Activated T-helper 1 cell treated with anti-CD3 and anti-CD28 coated beads, Interleukin-12 subunit alpha, Interleukin-12 subunit beta, Interleukin-2, Interleukin-4 antibody, amounts not matched to agents 30 ng/mL and 10 ng/mL and 1 ng/mL, durations not matched to agents 14 hours and 24 hours and 36 hours (primary cell): Measurements from ENCODE around the gene MBD2. TPM values are rescaled to one million over a fixed set of nuclear protein-coding genes. Genes with fewer than 3 reads are reported as not detected.

ENCODE experiments used
- DNase-seq: peaks from one replicate; pipeline ENCODE4 v3.0.0; 2021; ENCODE audit warnings: low spot score
- H3K27ac Mint-ChIP-seq: one replicate; pipeline ENCODE4 v1.8.0; 2021; ENCODE audit warnings: mild to moderate bottlenecking, mixed read lengths
- H3K27me3 Mint-ChIP-seq: one replicate; pipeline ENCODE4 v1.8.0; 2022; ENCODE audit warnings: mild to moderate bottlenecking, moderate library complexity, mixed read lengths; ENCODE audit not compliant: insufficient read depth
- H3K36me3 Mint-ChIP-seq: one replicate; pipeline ENCODE4 v1.8.0; 2021; ENCODE audit warnings: low read depth, mixed read lengths
- H3K4me1 Mint-ChIP-seq: one replicate; pipeline ENCODE4 v1.8.0; 2021; ENCODE audit warnings: low read depth, mixed read lengths
- H3K4me3 Mint-ChIP-seq: one replicate; pipeline ENCODE4 v1.8.0; 2021; ENCODE audit warnings: mild to moderate bottlenecking, moderate library complexity, mixed read lengths
- H3K9me3 Mint-ChIP-seq: one replicate; pipeline ENCODE4 v1.8.0; 2021; ENCODE audit warnings: mixed read lengths
- intact Hi-C: fragments of 100-400 bp; cut with micrococcal nuclease; formaldehyde crosslinking; loops from one replicate; pipeline ENCODE4 v1.15.1; 2024
- total RNA-seq: library from RNA; stranded (reverse); gene quantifications from 2 replicates; pipeline ENCODE4 v1.2.3, GENCODE V29; 2022

MBD2 gene
- total RNA-seq, 1 donor from 2014 or later = 223 TPM

DNA sequence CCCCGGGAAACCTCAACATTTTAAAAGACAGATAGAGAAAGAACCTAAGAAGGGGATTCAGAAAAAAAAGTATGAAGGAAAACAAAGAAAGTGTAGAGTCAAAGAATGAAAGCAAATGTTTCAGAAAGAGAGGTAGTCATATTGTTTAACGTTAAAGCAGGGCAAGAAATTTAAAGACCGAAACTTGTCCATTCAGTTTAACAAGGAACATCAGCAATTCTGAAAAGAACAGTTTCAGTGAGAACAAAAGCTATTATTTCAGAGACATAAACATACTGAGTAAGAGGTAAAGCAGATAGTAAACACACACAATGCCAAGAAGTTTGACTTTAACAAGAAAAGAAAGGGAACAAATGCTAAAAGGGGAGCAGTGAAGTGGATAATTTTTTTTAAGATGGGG is 41.1 kb downstream of the MBD2 start:
- Mint-ChIP-seq H3K4me1 (peaks cover 20% of the 10 kb centered on the region), H3K27ac (no peak overlapping the region), H3K9me3 (no peaks in the 10 kb centered on the region), H3K4me3 (no peak overlapping the region), H3K36me3 (peaks cover 22% of the 10 kb centered on the region), H3K27me3 (no peaks in the 10 kb centered on the region)
- DNase-seq = no peak
- intact Hi-C loops = loop anchor here (1.0 to 10.0 kb wide), 2 partner anchors 12 to 621 kb away; no protein-coding TSS in a partner anchor

DNA sequence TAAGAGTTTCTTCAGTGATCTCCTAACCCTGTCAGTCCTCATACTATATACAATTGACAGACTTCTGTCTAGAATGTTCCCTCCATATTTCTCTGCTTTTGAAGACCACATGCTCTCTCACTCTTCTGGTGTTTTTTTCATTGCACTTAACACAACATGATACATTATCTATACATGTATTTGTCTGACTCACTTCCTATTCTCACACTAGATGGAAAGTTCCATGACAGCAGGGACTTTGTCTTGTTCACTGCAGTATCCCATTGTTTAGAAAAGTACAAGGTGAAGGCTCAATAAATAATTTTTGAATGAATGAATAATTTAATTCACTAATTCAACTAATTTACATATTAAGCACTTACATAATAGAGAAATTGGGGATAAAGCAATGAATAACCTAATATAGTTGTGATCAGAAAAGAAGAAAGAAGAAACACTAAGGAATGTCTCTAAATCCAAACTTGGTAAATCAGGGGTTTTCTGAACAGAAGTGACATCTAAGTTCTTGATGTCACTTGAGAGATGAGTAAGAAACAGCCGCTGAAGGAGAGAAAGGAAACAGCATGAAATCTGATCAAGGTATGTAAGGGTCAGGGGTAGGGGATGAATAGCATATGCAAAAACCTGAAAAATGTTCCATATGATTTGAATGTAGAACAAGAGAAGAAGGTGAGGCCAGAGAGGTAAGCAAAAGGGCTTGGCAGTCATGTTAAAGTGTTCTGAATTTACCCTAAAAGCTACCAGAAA is 42.4 kb downstream of the MBD2 start:
- peaks cover 22% of the 10 kb centered on the region for H3K4me1 Mint-ChIP-seq
- H3K27me3 Mint-ChIP-seq = no peaks in the 10 kb centered on the region
- H3K36me3 Mint-ChIP-seq = peaks cover 16% of the 10 kb centered on the region
- H3K9me3 Mint-ChIP-seq = no peaks in the 10 kb centered on the region
- no peak overlapping the region for H3K27ac Mint-ChIP-seq
- intact Hi-C loops = loop anchor here (1.0 to 10.0 kb wide), 10 partner anchors 8 to 623 kb away; partner anchors contain the start of gene POLI
- DNase-seq = no peak
- H3K4me3 Mint-ChIP-seq = no peak overlapping the region

DNA sequence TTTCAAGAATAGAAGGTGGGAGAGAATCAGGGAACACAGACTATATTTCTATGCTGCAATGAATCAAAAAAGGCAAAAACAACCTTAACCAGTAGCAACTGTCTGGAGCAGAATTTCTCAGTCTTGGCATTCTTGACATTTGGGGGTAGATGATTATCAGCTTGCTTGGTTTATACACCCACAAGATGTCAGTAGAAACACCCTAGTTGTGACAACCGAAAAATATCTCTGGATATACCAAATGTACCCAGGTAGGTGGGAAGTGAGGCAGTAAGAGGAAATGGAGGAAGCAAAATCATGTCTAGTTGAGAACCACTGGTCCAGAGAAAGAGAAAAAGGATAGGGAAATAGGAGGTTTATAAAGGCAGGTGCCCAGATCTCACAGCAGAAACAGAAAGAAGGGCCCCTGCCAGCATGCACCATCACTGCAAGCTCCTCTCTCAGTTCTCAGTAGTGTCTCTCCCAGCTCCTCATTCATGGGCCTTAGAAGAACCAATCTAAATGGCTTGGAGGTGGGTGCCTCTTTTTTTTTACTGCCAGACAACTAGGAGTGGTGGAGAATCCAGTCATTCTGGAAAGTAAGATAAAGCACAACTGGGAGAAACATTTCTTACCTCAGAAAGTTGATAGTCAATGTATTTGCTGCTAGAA is 50.4 kb downstream of the MBD2 start:
- Mint-ChIP-seq H3K36me3 (peaks cover 44% of the 10 kb centered on the region), H3K27me3 (no peaks in the 10 kb centered on the region), H3K9me3 (no peaks in the 10 kb centered on the region), H3K4me3 (peak overlapping the region; percentile 49), H3K27ac (peak overlapping the region; percentile 96), H3K4me1 (peaks cover 69% of the 10 kb centered on the region)
- no peak for DNase-seq
- intact Hi-C loops = loop anchor here (1.0 kb wide), 9 partner anchors 8 to 183 kb away; partner anchors contain the start of genes C18orf54 and STARD6

DNA sequence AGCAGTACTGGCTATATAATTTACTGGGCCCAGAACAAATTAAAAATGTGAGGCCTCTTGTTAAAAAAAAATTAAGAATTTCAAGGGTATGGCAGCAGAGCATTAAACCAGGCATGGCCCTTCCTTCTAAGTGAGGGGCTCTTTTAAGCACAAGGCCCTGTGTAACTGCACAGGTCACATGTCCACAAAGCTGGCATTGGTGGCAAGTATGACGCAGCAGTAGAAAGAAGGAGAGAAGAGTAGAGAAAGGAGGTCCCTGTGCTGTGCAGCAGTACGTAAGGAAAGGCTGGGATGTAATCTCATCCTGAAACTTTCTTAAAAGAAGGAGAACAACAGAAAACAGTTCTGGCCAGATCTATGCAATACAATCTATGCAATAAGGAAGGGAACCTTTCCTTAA is 51.2 kb downstream of the MBD2 start:
- peak overlapping the region; percentile 49 for H3K4me3 Mint-ChIP-seq
- H3K4me1 Mint-ChIP-seq = peaks cover 77% of the 10 kb centered on the region
- peak overlapping the region; percentile 96 for H3K27ac Mint-ChIP-seq
- no peak for DNase-seq
- H3K36me3 Mint-ChIP-seq = peaks cover 45% of the 10 kb centered on the region
- H3K27me3 Mint-ChIP-seq = no peaks in the 10 kb centered on the region
- no peaks in the 10 kb centered on the region for H3K9me3 Mint-ChIP-seq
- intact Hi-C loops = loop anchor here (1.0 kb wide), 1 partner anchor 10 kb away; no protein-coding TSS in a partner anchor

DNA sequence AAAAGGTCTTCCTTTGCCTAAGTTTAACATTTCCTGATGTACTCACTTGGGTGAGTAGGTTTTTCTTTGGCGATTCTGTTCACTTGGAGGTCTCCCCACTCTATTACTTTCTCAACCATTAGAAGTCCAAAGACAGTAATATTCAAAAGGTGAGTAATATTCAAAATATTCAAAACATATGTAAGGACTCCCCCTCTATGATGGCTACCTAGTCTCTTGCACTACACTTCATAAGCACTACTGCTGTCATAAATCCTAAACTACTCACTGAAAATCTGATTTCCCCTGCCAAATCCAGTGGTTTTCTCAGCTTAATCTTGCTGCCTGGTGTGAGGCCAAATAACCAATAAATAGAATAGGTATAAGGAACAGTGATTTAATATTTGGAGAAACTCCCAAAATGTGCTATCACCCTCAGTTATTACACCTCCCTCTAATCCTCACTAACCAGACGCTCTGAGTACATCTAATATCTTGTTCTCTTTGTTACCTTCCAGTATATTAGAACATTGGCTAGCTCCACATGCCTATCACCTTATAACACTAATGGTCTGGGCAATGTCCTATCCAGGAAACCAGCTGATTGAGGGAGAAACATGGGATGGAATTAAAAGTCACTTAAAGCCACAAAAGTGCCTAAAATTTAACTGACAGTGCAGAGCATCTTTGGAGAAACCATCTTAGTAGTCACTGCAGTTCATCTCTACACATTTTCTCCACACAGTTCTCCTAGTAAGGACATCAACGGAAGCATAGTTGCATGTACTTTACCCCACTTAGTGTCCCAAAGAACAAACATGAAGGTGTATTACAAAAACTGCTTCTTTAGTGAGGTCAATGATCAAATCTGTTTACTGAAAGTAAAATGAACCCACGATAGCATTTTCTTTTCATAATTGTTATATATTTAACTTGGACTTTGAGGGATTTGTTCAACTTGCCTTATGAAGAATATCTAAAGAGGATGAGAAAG is 54.8 kb downstream of the MBD2 start:
- Mint-ChIP-seq H3K9me3 (no peaks in the 10 kb centered on the region), H3K27ac (peak overlapping the region; percentile 55), H3K4me1 (peaks cover 71% of the 10 kb centered on the region), H3K36me3 (peaks cover 40% of the 10 kb centered on the region), H3K27me3 (no peaks in the 10 kb centered on the region), H3K4me3 (no peak overlapping the region)
- no peak for DNase-seq
- intact Hi-C loops = no loop called here

DNA sequence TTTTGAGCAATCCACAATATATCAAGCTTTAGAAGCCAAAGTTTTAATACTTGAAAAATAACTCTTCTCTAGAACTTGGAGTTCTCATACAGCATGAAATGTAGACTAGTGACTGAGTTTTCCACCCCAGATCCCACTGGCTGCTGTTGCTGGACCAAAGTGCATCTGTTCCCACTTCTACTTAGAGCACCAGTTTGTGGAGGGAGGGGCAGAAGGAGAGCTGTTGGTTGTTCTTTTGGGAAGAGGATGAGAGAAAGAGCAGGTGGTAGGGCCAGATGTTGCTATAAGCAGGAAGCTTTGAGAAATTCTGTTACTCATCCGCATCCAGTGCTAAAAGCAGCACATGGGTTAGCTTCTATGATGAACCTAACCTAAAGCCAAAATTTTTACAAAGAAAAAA is 59.0 kb downstream of the MBD2 start:
- intact Hi-C loops = no loop called here
- Mint-ChIP-seq H3K4me1 (peaks cover 60% of the 10 kb centered on the region), H3K27me3 (no peaks in the 10 kb centered on the region), H3K36me3 (peaks cover 45% of the 10 kb centered on the region), H3K9me3 (no peaks in the 10 kb centered on the region), H3K4me3 (no peak overlapping the region), H3K27ac (peak overlapping the region; percentile 76)
- DNase-seq = no peak

DNA sequence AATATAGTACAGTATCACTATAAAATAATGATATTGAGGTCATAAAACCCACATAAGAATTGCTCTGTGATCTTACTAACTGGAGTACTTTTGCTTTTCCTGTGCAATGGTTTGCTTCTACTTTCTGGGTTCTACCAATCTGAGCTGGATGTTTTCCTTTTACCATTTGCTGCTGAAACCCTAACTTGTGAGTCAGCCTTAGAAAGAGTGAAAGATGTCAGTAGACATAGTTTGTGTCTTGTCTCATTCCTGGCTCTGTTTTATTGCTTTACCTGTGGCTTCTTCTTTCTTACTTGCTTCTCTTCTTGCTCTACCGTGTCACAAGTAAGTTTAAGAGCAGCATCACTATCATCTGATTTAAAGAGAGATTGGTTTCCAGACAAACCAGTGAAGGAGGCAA is 61.0 kb downstream of the MBD2 start:
- no peaks in the 10 kb centered on the region for H3K9me3 Mint-ChIP-seq
- H3K4me1 Mint-ChIP-seq = peaks cover 52% of the 10 kb centered on the region
- no peaks in the 10 kb centered on the region for H3K27me3 Mint-ChIP-seq
- H3K36me3 Mint-ChIP-seq = peaks cover 52% of the 10 kb centered on the region
- H3K27ac Mint-ChIP-seq = peak overlapping the region; percentile 42
- intact Hi-C loops = loop anchor here (1.0 kb wide), 3 partner anchors 10 to 19 kb away; no protein-coding TSS in a partner anchor
- DNase-seq = no peak
- no peak overlapping the region for H3K4me3 Mint-ChIP-seq

DNA sequence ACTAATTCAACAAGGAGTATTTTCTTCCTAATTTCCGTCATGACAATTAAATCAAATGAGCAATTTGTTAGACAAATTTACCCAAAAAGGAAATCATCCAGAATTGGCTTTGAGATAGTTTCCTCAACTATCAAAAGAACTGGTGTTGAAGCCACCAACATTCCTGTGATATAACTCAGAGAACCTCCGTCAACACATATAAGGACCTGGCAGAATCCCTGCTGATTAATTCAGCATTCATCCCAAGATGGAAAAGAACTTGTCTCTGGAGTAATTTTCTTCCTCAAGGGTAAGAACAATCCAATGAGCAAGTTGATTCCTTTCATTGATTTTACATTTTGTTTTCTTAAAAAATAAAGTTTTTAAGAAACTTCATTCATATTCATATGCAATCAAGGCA is 62.0 kb downstream of the MBD2 start:
- H3K36me3 Mint-ChIP-seq = peaks cover 58% of the 10 kb centered on the region
- peaks cover 52% of the 10 kb centered on the region for H3K4me1 Mint-ChIP-seq
- H3K27ac Mint-ChIP-seq = no peak overlapping the region
- H3K27me3 Mint-ChIP-seq = no peaks in the 10 kb centered on the region
- no peak for DNase-seq
- intact Hi-C loops = no loop called here
- no peak overlapping the region for H3K4me3 Mint-ChIP-seq
- H3K9me3 Mint-ChIP-seq = no peaks in the 10 kb centered on the region

DNA sequence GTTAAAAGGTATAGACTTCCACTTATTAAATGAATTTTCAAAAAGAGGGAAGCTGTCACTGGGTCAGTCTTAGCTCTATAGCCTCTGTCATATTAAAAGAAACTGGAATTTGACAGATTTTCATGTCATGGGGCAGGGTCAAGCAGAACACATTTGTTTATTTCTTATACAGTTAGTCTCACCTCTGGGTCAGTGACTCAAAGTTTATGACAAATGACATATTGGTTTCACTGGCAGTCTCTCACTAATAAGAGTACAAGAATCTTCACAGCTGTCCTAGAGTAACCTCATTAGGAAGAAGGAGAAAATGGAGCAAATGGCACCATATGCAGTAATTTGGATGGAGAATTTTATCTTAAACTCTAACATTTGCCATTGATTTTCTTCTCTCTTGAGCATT is 63.2 kb downstream of the MBD2 start:
- Mint-ChIP-seq H3K27ac (no peak overlapping the region), H3K9me3 (no peaks in the 10 kb centered on the region), H3K36me3 (peaks cover 59% of the 10 kb centered on the region), H3K4me3 (no peak overlapping the region), H3K27me3 (no peaks in the 10 kb centered on the region), H3K4me1 (peaks cover 47% of the 10 kb centered on the region)
- DNase-seq = no peak
- intact Hi-C loops = no loop called here

DNA sequence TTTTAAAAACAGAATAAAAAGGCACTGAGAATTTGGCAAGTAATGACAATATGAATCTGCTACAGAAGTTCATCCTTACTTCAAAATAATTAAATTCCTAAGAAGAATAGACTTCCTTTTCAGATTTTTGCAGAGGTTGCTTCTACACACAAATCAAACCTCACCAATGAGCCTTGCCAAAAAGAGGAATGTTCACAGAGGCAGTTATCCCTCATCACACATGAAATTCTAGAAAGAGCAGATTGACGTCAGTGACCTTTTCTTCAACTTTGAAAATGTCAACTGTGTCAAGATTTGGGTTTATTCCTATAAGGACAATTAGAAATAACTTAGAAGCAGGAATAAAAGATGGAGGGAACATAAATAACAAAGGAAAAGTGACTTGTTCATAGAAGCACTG is 64.6 kb downstream of the MBD2 start:
- Mint-ChIP-seq H3K36me3 (peaks cover 65% of the 10 kb centered on the region), H3K27me3 (no peaks in the 10 kb centered on the region), H3K4me3 (no peak overlapping the region), H3K27ac (peak overlapping the region; percentile 46), H3K4me1 (peaks cover 36% of the 10 kb centered on the region), H3K9me3 (no peaks in the 10 kb centered on the region)
- no peak for DNase-seq
- intact Hi-C loops = no loop called here

DNA sequence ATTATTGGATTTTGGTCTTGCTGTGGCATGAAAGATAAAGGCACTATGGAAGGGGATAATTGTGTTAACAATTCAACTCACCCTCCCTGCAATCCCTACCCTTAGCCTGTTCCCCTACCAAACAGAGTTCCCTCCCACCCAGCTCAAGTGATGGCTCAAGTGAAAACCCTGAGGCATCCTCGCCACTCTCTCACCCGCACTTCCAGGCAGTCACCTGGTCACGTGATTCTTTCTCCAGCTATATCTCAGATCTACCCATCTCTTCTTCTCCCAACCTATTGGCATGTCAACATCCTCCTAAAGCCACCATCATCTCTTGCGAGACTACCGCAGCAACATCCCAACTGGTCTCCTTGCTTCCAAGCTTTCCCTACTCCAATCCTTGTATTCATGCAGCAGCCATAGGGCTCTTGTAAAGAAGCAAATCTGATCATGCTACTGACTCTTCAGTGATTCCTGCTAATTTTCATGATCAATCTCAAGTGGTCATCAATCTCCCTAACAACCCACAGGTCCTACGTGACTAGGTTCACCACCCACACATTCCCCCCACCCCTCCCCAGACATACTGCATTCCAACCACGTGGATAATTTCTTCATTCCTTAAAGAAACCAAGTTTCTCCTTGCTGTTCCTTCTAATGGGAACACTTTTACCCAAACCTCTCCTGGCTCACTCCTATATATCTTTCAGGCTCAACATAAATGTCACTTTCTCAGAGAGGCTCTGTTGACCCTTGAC is 66.7 kb downstream of the MBD2 start:
- H3K4me1 Mint-ChIP-seq = peaks cover 35% of the 10 kb centered on the region
- no peak for DNase-seq
- H3K36me3 Mint-ChIP-seq = peaks cover 75% of the 10 kb centered on the region
- no peak overlapping the region for H3K27ac Mint-ChIP-seq
- no peaks in the 10 kb centered on the region for H3K27me3 Mint-ChIP-seq
- intact Hi-C loops = no loop called here
- H3K4me3 Mint-ChIP-seq = no peak overlapping the region
- no peaks in the 10 kb centered on the region for H3K9me3 Mint-ChIP-seq

DNA sequence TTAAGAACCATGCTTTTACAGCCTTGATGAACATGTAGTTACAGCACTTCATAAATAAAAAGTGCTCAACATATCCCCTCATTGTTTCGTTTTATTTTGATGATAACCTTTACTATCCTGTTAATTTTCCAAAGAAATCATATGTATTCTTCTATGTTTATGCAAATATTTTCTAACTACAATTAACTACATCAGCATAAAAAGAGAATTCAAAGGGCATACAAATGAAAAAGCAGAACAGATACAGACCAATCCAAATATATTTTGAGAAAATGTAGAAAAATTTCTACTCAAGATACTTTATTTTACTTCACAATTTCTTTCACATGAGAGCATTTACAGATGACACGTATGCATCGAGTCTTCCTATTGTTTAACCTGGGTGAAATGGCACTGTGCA is 69.1 kb downstream of the MBD2 start:
- Mint-ChIP-seq H3K27me3 (no peaks in the 10 kb centered on the region), H3K4me3 (no peak overlapping the region), H3K9me3 (no peaks in the 10 kb centered on the region), H3K4me1 (peaks cover 40% of the 10 kb centered on the region), H3K36me3 (peaks cover 76% of the 10 kb centered on the region), H3K27ac (no peak overlapping the region)
- intact Hi-C loops = no loop called here
- DNase-seq = no peak
